AG09319 (cell line): Measurements from ENCODE around the gene GTF3C5.
"Not testable (repeated sequence)": the region's sequence is repeated elsewhere in the genome, so short reads cannot be mapped to it uniquely, and the experiment has no call there.

ENCODE experiments used
- DNase-seq: peaks from one replicate; pipeline ENCODE4 v3.0.0-alpha.2; 2010; ENCODE audit warnings: low read depth; ENCODE audit errors: extremely low read depth
- CTCF ChIP-seq: IDR thresholded peaks from 2 replicates; pipeline ENCODE4 v1.5.1; 2011; ENCODE audit warnings: low read depth, mild to moderate bottlenecking, inconsistent platforms, low read length, moderate library complexity

The GTF3C5 gene

DNA sequence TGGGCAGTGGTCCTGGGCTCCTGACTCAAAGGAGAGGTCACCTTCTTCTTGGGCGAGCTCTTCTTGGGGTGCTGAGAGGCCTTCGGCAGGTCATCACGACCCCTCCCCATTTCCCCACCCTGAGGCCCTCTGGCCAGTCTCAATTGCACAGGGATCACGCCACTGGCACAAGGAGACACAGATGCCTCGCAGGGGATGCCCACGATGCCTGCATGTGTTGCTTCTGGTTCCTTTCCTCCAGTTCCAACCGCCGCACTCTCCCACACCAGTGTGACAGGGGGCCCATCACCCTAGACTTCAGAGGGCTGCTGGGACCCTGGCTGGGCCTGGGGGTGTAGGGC is 32.3 kb downstream of the GTF3C5 start:
- no peak for TF ChIP-seq CTCF
- DNase-seq = no peak

- DNase-seq = no peak
- no peak for TF ChIP-seq CTCF
Observed at GRCh38 chr9:133063500-133064231, 32.9 kb downstream of the GTF3C5 start.

DNA sequence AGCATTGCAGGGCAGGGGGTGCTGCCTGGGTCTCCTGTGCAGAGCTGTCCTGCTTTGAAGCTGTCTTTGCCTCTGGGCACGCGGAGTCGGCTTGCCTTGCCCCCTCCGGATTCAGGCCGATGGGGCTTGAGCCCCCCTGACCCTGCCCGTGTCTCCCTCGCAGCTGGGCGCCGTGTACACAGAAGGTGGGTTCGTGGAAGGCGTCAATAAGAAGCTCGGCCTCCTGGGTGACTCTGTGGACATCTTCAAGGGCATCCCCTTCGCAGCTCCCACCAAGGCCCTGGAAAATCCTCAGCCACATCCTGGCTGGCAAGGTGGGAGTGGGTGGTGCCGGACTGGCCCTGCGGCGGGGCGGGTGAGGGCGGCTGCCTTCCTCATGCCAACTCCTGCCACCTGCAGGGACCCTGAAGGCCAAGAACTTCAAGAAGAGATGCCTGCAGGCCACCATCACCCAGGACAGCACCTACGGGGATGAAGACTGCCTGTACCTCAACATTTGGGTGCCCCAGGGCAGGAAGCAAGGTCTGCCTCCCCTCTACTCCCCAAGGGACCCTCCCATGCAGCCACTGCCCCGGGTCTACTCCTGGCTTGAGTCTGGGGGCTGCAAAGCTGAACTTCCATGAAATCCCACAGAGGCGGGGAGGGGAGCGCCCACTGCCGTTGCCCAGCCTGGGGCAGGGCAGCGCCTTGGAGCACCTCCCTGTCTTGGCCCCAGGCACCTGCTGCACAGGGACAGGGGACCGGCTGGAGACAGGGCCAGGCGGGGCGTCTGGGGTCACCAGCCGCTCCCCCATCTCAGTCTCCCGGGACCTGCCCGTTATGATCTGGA is 33.7 kb downstream of the GTF3C5 start:
- no peak for DNase-seq
- no peak for TF ChIP-seq CTCF

DNA sequence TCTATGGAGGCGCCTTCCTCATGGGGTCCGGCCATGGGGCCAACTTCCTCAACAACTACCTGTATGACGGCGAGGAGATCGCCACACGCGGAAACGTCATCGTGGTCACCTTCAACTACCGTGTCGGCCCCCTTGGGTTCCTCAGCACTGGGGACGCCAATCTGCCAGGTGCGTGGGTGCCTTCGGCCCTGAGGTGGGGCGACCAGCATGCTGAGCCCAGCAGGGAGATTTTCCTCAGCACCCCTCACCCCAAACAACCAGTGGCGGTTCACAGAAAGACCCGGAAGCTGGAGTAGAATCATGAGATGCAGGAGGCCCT is 34.2 kb downstream of the GTF3C5 start:
- DNase-seq = no peak
- TF ChIP-seq CTCF = no peak

DNA sequence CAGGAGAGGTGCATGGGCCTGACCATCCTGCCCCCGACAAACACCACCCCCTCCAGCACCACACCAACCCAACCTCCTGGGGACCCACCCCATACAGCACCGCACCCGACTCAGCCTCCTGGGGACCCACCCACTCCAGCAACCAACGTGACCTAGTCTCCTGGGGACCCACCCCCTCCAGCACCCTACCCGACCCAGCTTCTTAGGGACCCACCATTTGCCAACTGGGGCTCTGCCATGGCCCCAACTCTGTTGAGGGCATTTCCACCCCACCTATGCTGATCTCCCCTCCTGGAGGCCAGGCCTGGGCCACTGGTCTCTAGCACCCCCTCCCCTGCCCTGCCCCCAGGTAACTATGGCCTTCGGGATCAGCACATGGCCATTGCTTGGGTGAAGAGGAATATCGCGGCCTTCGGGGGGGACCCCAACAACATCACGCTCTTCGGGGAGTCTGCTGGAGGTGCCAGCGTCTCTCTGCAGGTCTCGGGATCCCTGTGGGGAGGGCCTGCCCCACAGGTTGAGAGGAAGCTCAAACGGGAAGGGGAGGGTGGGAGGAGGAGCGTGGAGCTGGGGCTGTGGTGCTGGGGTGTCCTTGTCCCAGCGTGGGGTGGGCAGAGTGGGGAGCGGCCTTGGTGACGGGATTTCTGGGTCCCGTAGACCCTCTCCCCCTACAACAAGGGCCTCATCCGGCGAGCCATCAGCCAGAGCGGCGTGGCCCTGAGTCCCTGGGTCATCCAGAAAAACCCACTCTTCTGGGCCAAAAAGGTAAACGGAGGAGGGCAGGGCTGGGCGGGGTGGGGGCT is 35.6 kb downstream of the GTF3C5 start:
- no peak for DNase-seq
- TF ChIP-seq CTCF = no peak

DNA sequence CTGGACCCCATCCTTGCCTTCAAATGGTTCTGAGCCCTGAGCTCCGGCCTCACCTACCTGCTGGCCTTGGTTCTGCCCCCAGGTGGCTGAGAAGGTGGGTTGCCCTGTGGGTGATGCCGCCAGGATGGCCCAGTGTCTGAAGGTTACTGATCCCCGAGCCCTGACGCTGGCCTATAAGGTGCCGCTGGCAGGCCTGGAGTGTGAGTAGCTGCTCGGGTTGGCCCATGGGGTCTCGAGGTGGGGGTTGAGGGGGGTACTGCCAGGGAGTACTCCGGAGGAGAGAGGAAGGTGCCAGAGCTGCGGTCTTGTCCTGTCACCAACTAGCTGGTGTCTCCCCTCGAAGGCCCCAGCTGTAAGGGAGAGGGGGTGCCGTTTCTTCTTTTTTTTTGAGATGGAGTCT is 36.2 kb downstream of the GTF3C5 start:
- DNase-seq = no peak
- TF ChIP-seq CTCF = no peak

DNA sequence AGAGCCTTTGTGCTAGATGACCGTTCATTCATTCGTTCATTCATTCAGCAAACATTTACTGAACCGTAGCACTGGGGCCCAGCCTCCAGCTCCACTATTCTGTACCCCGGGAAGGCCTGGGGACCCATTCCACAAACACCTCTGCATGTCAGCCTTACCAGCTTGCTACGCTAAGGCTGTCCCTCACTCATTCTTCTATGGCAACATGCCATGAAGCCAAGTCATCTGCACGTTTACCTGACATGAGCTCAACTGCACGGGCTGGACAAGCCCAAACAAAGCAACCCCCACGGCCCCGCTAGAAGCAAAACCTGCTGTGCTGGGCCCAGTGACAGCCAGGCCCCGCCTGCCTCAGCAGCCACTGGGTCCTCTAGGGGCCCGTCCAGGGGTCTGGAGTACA is 37.0 kb downstream of the GTF3C5 start:
- DNase-seq = no peak
- no peak for TF ChIP-seq CTCF

GRCh38 chr9:133068431-133068830 is 37.6 kb downstream of the GTF3C5 start:
- not testable (repeated sequence) for DNase-seq

DNA sequence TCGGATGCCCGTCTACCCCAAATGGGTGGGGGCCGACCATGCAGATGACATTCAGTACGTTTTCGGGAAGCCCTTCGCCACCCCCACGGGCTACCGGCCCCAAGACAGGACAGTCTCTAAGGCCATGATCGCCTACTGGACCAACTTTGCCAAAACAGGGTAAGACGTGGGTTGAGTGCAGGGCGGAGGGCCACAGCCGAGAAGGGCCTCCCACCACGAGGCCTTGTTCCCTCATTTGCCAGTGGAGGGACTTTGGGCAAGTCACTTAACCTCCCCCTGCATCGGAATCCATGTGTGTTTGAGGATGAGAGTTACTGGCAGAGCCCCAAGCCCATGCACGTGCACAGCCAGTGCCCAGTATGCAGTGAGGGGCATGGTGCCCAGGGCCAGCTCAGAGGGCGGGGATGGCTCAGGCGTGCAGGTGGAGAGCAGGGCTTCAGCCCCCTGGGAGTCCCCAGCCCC is 39.7 kb downstream of the GTF3C5 start:
- DNase-seq = not testable (repeated sequence)

- DNase-seq = not testable (repeated sequence)
Observed at GRCh38 chr9:133070985-133071384, 40.2 kb downstream of the GTF3C5 start.
